GM20000 (cell line): Measurements from ENCODE around the gene COX5A.

Experiments
- DNase-seq: peaks from one replicate; pipeline ENCODE4 v3.0.0; 2012; ENCODE audit warnings: low spot score
- TF ChIP-seq, protein P1 (sequence below): IDR thresholded peaks from 2 replicates; pipeline ENCODE4 v1.5.1; 2012; ENCODE audit warnings: mild to moderate bottlenecking, control low read depth; ENCODE audit errors: extremely low read depth, missing control alignments

Gene COX5A

GRCh38 chr15:74937590-74938371 is at the start of gene COX5A:
Gene COX5A, minus strand, starts transcription at chr15:74938073. Its CDS starts 59 bp downstream, at chr15:74938014.
- peak; percentile 96 for DNase-seq
- TF ChIP-seq, protein P1, sequence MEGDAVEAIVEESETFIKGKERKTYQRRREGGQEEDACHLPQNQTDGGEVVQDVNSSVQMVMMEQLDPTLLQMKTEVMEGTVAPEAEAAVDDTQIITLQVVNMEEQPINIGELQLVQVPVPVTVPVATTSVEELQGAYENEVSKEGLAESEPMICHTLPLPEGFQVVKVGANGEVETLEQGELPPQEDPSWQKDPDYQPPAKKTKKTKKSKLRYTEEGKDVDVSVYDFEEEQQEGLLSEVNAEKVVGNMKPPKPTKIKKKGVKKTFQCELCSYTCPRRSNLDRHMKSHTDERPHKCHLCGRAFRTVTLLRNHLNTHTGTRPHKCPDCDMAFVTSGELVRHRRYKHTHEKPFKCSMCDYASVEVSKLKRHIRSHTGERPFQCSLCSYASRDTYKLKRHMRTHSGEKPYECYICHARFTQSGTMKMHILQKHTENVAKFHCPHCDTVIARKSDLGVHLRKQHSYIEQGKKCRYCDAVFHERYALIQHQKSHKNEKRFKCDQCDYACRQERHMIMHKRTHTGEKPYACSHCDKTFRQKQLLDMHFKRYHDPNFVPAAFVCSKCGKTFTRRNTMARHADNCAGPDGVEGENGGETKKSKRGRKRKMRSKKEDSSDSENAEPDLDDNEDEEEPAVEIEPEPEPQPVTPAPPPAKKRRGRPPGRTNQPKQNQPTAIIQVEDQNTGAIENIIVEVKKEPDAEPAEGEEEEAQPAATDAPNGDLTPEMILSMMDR = no peak

DNA sequence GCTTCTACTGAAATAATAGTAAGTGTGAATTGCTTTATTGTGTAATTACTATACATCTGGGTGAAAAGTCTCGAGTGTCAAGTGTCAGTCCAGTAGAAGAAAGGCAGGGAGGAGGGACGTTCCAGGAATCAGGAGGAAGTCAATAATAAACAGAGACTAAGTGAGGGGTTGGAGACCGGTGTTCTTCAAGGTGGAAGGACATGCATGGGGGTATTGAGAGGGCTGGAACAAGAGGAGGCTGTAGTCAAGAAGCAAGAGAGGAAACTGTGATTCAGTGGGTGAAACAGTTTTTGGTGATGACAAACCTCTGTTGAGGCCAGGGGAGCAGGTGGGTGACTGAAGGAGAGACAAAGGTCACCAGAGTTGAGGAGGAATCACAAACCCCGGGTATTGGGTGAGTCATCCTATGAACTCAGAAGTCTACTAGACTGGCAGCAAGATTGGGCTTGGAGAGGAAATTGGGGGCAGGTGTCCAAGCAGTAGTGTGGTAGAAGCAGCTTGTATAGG is 45.9 kb upstream of the COX5A start:
- DNase-seq = no peak

DNA sequence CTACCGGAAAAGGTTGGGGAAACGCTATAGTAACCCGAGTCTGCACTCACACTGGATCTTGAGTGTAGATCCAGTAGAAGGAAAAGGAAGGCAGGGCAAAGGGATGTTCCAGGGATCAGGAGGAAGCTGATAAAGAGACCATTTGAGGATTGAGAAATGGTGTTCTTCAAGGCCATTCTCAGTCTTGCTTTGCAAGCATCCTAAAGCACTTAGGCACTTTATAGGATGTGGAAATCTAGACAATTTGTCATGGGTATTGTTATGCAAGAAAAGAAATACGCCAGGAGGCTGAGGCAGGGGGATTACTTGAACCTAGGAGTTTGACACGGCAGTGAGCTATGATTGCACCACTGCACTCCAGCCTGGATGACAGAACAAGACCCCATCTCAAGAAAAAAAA is 44.3 kb upstream of the COX5A start:
- TF ChIP-seq, protein P1 = no peak

More for the DNA sequence above, 45.9 kb upstream of the COX5A start:
- TF ChIP-seq, protein P1 = no peak

DNA sequence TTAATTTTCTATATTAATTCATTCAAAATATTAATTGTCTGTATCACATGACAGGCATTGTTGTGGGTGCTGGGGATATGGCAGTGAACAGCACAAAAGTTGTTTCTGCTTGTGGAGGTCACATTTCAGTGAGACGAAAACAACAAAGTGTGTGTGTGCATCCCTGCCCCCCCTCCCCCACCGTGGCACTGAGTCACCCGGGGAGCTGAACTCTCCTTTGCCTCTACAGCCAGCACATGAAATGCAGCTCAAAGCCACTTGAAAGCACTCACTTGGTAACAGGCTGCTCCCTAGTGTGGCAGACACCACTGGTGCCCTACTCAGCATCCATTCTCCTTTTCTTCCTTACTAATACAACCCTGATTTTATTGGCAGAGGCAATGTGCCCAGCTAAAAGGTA is 40.6 kb upstream of the COX5A start:
- no peak for DNase-seq
- TF ChIP-seq, protein P1 = no peak

More for the DNA sequence above, 44.3 kb upstream of the COX5A start:
- DNase-seq = no peak

- no peak for DNase-seq
- TF ChIP-seq, protein P1 = no peak
Measured at GRCh38 chr15:74978077-74978476, 40.2 kb upstream of the COX5A start.

GRCh38 chr15:74977599-74977998 is 39.7 kb upstream of the COX5A start:
- TF ChIP-seq, protein P1 = no peak
- no peak for DNase-seq

GRCh38 chr15:74976159-74976558 is 38.3 kb upstream of the COX5A start:
- DNase-seq = no peak
- TF ChIP-seq, protein P1 = no peak
